GM18858 (cell line): ENCODE measurements around the gene DCAF7.

ENCODE experiments used
- ATAC-seq: cut with Tn5 transposase; IDR thresholded peaks from one replicate; pipeline ENCODE4 v1.9.1; 2021; ENCODE audit not compliant: unreplicated experiment

The DCAF7 gene

DNA sequence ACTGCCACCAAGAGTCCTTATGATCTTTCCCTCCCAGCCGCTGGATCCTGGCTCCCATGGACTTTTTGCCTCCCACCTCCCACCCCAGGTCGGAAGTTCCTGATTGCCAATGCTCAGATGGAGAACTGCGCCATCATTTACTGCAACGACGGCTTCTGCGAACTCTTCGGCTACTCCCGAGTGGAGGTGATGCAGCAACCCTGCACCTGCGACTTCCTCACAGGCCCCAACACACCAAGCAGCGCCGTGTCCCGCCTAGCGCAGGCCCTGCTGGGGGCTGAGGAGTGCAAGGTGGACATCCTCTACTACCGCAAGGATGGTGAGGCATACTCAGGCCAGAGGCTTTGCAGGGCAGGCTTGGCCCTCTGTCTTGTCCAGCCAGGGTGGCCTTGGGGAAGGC lies 26.2 kb upstream of the DCAF7 start:
- no peak for ATAC-seq

DNA sequence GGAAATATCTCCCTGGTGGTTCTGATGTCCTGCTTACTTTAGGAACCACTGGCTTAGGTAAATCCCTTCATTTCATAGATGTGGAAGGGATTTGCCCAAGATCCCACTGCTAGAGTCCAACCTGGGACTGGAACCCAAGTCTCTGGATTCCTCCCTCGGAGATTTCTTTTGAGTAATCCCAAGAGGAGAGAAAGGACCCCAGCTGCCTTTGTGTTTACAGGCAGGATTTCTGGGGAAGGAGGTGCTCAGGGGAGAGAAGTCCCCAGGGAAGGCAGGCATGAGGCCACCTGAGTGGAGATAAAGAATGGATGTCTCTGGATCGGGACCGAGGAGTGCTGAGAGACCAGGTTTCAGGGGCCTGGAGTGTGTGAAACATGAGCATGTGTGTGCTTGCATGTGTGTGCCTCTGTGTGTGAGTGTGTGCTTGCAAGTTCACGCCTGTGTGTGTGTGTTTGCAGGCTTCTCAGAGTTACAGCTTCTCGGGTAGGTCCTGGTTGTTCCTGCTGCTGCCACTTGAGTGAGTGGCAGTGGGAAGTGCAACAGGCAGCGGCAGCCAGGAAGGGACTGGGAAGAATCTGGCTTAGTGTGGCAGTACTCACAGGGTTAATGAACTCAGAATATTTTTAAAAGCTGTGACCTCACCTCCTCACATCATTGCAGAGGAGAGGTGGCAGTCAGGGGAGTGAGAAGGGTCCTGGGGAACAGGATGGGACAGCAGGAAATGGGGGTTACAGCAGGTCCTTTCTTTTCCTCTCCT lies 24.9 kb upstream of the DCAF7 start:
- ATAC-seq = no peak

DNA sequence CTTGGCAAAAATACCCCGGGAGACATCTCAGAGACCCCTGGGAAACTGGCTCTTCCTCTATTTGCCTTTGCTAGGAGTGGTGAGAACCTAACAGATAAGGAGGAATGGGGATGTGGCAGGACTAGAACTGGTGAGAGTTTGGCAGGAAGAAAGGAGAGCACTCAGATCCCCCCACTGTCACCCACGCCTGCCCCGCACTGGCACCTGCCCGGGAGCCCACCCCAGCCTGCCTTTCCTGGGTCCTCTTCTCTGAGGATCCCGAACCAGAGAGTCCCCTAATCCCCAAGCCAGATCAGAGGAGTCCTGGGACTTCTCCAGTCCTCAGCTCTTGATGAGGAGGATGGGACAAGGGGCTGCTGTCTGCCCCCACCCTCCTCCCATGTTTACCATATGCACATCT lies 23.4 kb upstream of the DCAF7 start:
- ATAC-seq = no peak

DNA sequence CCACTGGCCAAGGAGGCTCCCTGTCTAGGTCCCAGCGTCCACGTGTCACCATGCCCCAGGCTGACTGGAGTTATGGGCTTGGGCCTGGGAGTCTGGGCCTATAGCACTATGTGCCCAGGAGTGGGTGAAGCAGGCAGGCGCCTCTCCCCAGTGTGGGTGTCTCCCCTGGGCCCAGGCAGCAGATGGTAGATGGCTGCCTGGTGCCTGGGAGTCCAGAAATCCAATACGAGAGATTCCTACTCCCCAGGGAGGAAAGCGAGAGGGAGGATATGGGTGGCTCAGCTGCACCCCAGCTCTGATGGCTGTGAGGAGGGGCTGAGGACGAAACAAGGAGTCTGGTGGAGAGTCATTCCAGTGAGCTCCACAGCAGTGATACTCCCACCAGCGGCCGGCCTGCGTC lies 22.1 kb upstream of the DCAF7 start:
- ATAC-seq = no peak

DNA sequence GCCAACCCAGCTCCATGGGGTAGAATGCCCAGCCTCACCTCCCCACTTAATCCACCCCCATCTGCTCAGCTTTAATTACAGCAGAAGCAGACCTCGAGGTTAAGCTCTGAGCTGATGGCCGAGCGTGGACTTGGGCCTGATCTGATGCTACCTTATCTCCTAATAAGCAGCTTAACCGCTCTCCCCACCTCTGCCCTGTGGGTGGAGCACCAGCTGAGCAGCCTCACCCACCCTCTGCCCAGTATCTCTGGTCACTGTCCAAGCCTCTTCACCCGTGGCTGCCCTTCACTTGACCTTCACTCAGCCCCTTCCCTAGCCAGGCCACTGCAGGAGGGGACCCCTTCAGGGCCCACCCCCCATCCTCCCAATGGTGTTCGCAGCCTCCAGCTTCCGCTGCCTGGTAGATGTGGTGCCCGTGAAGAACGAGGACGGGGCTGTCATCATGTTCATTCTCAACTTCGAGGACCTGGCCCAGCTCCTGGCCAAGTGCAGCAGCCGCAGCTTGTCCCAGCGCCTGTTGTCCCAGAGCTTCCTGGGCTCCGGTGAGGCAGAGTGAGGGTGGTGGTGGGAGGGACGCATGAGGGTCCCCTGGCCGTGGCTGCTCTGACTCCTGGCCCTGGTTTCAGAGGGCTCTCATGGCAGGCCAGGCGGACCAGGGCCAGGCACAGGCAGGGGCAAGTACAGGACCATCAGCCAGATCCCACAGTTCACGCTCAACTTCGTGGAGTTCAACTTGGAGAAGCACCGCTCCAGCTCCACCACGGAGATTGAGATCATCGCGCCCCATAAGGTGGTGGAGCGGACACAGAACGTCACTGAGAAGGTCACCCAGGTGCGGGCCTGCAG lies 20.3 kb upstream of the DCAF7 start:
- ATAC-seq = no peak

DNA sequence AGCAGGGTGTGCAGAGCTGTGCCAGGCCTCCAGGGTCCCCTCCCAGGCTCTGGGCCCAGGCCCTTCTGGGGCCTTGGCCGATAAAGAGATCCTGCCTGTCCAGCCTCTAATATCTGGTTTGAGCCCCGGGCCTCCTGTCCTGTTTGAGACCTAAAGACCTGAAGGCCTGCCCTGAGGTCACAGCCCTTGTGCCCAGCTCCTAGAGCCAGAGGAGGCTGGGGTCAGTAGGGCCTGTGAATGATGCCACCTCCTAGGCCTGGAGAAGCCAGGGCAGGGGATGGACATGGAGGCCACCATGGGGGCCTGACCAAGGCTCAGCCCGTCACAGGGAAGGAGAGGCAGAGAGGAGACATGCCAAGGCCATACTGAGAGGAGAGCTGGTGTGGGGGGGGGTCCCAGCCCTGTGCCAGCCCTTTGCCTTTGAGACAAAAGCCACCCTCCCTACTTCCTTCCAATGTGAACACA lies 19.7 kb upstream of the DCAF7 start:
- ATAC-seq = no peak

DNA sequence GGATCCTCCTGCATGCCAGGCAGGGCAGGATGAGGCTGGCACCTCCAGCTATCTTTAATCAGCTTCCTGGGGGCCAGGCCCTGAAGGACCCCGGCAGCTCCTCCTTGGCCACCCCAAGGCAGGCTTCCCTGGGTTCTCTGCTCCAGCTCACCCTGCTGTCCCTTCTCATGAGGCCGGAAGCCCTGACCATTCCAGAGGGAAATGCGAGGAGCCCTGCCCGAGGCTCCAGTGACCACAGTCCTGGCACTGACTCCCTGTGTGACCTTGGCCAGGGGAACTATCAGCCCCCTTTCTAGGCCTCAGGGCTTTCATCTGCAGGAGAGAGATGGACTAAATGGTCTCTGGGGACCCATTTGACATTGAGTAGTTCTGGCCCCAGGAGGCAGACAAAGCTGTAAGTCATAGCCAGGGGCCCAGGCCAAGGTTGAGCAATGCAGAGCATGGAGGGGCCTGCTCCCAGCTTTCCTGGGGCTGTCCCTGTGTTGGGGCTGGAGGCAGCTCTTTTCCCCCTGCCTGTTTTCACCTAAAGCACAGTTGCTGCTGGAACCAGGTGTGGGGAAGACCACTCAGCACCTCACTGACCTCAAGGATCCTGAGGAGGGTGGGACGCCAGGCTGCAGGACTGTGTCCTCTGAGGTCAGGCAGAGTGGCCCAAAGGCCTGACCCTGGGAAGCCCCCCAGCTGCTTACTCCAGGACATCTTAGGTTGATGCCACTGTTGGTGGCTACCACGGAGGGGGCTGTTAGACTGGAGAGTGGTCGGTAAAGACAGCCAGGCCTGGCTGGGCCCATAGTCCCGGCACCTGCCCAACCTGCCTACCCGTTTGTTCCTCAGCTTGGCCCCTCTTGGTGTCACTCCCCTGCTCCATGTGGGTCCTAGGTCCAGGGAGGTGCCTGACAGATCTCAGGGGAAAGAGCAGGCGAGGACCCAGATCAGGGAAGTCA lies 19.0 kb upstream of the DCAF7 start:
- no peak for ATAC-seq

DNA sequence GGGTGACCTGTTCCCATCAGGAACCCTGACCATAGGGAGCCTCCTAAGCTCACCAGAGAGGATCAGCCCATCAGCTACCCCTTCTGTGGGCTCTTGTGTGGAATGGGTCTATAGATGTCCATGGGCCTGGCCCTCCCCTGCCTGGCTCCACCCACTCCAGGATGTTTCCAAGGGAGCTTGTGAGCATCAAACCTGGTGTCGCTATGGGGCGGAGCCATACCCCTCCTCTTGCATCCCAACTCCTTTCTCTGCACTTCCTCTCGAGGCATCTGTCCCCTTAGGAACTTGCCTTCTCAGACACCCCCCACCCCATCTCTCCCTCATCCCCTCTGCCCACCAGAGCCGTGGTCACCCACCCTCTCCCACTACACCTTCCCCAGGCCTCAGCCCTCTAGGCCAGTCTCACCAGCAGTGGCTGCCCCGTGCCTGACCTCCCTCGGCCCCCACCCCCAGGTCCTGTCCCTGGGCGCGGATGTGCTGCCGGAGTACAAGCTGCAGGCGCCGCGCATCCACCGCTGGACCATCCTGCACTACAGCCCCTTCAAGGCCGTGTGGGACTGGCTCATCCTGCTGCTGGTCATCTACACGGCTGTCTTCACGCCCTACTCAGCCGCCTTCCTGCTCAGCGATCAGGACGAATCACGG lies 16.7 kb upstream of the DCAF7 start:
- ATAC-seq = no peak

DNA sequence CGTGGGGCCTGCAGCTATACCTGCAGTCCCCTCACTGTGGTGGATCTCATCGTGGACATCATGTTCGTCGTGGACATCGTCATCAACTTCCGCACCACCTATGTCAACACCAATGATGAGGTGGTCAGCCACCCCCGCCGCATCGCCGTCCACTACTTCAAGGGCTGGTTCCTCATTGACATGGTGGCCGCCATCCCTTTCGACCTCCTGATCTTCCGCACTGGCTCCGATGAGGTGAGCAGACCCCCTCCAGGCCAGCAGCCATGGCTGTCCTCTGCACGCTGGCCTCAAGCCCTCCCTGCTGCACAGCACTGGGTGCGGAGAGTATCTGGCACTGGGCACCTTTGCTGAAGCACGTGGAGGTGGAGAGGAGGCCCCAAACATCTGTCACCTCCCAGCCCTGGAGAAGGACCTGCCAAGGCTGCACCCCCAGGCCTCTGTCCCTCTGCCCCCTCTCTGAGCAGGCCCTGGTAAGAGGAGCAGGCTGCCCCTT lies 16.2 kb upstream of the DCAF7 start:
- ATAC-seq = no peak

DNA sequence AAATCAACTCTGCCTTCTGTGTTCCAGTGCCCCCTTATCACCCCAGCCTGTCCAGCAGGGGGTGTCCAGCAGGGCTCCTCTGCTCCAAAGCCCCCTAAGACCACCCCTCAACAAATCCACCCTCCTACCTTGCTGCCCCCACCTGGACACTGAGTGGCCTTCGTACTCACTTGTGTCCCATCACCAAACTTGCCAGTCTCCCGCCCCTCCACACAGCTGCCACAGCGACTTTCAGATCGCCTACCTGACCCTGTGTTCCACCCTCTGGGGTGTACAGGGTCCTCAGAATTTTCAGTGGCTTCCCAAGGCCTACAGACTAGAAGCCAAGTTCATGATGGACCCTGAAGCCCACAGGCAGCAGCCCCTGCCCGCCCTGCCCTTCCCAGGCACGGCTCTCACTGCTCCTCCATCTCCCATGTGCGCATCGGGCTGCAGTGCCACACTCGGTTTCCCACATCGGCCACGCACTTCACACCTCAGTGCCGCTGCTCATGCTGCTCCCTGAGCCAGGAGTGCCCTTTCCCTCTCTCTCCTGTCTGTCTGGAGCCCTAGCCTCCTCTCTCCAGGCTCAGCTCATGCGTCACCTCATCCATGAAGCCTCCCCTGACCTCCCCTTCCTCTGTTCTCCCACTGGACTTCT lies 15.3 kb upstream of the DCAF7 start:
- no peak for ATAC-seq

DNA sequence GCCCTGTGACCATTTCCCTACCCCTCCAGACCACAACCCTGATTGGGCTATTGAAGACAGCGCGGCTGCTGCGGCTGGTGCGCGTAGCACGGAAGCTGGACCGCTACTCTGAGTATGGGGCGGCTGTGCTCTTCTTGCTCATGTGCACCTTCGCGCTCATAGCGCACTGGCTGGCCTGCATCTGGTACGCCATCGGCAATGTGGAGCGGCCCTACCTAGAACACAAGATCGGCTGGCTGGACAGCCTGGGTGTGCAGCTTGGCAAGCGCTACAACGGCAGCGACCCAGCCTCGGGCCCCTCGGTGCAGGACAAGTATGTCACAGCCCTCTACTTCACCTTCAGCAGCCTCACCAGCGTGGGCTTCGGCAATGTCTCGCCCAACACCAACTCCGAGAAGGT lies 14.6 kb upstream of the DCAF7 start:
- ATAC-seq = no peak

DNA sequence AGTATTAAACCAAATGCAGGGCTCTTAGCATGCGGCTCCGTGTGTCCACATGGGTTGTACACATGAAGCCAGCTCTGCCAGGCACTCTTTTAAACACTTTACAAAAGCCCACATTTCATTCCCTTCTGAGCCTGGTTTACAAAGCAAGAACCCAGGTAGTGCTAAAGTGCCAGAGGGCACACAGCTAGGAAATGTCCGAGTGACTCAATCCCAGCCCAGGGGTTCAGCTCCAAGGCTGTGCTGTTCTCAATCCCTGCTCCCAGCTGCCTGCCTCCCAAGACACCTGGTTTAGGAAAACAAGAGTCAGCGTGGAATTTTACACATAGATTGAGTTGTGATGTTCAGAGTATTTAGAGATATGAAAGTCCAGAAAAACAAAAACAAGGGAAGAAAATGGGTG lies 13.3 kb upstream of the DCAF7 start:
- no peak for ATAC-seq

DNA sequence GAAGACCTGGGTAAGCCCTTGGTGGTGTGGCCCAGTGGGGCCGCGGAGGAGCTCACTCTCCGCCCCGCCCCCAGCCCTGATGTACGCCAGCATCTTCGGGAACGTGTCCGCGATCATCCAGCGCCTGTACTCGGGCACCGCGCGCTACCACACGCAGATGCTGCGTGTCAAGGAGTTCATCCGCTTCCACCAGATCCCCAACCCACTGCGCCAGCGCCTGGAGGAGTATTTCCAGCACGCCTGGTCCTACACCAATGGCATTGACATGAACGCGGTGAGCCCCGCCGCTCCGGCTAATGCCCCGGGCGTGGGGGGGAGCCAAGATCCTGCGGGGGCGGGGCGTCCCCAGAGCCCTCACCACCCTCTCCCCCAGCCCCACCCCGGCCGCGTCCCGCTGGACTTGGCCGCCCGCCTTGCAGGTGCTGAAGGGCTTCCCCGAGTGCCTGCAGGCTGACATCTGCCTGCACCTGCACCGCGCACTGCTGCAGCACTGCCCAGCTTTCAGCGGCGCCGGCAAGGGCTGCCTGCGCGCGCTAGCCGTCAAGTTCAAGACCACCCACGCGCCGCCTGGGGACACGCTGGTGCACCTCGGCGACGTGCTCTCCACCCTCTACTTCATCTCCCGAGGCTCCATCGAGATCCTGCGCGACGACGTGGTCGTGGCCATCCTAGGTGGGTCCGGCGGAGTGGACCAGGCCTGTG lies 12.1 kb upstream of the DCAF7 start:
- ATAC-seq = no peak

DNA sequence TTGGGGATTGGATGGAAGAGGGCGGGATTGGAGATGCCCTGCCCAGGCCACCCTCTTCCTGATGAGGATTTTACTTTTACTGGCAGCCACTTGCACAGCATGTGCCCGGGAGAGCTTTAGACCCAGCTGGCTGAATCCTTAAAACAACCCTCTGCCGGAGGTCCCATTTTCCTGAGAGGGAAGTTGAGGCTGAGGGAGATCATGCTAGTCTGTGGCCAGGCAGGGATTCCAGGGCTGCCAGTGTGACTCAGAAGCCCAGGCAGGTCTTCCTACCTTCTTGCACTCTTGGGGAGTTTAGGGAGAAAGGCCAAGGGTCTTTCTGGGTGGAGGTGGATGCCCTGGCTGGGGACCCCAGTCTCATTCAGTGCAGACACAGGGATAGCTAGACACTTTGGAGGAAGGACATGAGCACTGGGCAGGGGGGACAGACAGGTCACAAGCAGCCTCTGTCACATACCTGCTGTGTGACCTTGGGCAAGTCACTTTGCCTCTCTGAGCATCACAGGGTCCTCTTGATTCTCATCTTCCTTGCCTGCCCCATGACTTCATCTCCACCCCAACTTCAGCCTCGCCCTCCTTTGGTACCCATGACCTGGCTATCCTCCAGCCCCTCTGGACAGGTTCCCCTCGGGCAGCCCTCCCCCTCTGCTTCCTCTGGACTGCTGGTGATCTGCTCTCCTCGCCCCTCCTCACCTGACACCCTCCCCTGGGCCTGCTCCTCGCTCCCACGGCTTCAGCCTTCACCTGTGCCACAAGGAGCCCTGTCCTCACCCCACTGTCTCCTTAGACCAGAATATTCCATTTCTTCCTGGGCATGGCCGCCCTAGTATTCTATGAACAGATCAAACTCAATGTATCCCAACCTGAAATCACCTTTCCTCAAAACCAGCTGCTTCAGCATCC lies 11.3 kb upstream of the DCAF7 start:
- ATAC-seq = no peak

DNA sequence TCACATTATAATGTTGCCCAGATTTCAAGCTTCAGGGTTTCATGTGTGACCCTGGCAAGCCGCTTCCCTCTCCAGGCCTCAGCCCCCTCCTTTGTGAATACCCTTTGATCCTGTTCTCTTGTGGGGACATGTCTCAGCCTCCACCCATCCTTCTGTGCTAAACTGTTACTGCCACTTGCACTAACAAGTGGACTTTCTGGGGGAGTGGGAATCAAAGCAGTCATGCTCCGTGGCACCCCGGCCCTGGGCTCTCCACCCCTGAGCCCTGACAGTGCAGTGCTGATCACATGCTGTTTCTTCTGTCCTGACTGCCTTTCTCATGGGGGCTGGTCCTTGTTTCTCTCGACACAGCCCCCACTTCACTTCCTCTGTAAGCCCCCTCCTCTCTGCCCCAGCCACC lies 9.7 kb upstream of the DCAF7 start:
- ATAC-seq = no peak

DNA sequence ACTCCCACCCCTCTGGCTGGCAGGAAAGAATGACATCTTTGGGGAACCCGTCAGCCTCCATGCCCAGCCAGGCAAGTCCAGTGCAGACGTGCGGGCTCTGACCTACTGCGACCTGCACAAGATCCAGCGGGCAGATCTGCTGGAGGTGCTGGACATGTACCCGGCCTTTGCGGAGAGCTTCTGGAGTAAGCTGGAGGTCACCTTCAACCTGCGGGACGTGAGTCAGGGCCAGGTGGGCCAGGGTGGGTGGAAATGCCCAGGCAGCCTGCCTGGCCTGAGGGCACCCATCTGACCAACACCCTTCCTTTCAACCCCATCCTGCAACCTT lies 8.1 kb upstream of the DCAF7 start:
- no peak for ATAC-seq

DNA sequence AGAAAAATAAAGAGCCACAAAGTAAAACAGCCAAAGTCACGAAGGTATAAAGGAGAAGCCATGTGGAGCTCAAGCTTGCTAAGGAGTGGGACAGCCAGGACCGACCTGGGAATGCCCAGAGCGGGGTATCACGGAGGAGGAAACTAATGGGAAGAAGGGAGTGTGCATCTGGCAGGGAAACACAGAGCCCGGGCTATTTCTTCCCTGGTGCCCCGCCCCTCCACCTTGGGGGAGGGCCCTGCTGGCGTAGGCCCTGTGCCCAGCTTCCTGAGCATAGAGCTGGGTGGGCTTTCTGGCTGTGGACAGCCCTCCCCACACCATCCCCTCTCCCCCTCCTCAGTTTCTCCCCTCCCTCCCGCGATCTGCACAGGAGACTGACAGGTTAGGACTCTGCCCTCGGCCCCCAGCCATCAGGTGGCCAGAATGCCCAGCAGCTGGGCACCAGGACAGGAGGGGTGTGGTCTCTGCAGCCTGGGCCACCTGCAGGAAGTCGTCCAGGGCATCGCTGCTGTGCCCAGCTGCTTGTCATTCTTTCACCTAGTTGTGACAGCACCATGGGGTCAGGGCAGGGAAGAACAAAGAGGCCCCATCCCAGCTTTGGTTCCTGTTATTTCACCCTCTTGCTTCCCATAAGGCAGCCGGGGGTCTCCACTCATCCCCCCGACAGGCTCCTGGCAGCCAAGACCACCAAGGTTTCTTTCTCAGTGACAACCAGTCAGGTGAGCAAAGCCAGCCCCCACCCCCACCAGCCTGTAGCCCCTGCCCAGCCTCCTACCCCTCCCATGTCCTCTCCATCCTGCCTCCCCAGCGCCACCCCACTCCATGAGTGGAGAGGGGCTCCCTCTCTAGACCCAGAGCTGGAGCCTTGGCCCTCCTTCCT lies 7.1 kb upstream of the DCAF7 start:
- ATAC-seq = no peak
